HG03378 (cell line): ENCODE data around the gene NR5A1.

ENCODE experiments used
- ATAC-seq: cut with Tn5 transposase; IDR thresholded peaks from one replicate; pipeline ENCODE4 v1.9.1; 2021; ENCODE audit warnings: mild to moderate bottlenecking, moderate library complexity; ENCODE audit not compliant: unreplicated experiment

The NR5A1 gene

DNA sequence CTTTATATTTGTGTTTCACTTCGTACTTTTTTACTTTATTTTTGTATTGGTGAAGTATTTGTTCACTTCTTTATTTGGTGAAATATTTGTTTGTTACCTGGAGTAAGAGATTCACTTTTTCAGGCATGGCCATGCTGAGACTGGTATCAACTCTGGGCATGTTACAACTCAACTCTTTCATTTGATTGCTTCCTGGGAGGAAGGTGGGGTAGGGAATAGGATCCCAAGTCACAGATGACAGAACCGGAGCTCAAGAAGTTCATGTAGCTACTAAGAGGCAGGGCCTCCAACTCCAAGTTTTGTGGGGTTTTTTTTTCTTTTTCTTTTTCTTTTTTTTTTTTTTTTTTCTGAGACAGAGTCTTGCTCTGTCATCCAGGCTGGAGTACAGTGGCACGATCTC, 63.0 kb downstream of the NR5A1 start:
- ATAC-seq = no peak

- no peak for ATAC-seq
These were observed 63.6 kb downstream of the NR5A1 start for GRCh38 chr9:124443625-124444024.

GRCh38 chr9:124442826-124443225, 64.4 kb downstream of the NR5A1 start:
- no peak for ATAC-seq

GRCh38 chr9:124442379-124442778, 64.8 kb downstream of the NR5A1 start:
- no peak for ATAC-seq

DNA sequence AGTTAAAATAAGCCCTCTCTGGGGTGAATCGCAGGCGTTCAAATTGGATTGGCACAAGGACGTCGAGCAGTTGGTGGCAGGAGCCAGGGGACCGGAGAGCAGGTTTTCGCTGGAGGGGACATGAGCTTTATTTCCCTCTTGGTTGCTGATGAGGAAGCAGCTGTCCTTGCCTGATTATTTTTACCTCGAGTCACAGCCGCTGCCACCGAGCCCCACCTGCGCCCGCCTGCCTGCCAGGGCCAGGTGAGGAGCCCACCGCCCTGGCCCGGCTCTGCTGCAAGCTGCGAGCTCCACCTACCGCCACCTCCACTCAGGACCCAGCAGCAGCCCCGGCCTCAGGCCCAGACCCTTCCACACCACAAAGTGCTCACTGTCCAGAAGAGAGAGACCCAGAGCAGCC, 65.9 kb downstream of the NR5A1 start:
- no peak for ATAC-seq

DNA sequence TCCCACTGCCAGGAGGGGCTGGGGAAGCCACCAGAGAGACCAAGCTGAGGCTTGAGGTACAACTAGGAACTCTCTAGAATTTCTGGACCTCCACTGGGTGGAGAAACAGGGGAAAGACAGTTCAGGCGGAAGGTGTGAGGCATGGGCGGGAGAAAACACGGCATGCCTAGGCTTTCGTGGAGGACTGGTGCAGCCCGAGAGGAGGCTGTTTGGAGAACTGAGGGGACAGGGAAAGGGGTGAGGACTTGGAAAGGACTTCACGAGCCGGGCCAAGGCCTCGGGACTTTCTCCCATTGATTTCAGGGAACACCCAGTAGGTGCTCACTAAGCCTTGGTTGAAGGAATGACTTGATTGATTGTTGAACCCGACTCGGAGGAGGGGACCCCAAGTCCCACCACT, 66.4 kb downstream of the NR5A1 start:
- ATAC-seq = no peak

DNA sequence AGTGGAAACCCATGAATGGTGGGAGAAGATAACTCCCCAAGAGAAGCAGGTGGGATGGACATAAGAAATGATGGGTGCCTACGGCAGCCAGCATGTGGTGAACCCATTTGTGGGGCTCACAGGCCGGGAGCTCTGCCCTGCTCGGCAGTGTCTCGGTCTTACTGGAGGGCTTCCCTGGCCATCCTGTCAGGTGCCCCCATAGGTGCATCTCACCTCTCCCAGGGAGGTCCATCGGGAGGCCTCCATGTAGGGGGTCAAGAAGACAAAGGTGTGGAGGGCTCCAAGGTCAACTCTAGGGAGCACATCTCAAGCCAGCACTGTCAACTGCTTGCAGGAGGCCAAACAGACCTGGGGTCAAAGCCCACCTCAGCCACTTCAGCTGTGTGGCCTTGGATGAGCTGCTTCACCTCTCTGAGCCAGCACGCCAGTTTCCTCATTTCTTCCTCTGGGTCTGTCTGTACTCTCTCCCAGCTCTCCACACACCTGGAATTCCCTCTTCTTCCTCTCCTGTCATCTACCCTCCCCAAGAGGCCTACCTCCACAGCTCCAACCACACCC, 67.4 kb downstream of the NR5A1 start:
- no peak for ATAC-seq

- ATAC-seq = no peak
These were observed 68.1 kb downstream of the NR5A1 start for GRCh38 chr9:124439086-124439485.

DNA sequence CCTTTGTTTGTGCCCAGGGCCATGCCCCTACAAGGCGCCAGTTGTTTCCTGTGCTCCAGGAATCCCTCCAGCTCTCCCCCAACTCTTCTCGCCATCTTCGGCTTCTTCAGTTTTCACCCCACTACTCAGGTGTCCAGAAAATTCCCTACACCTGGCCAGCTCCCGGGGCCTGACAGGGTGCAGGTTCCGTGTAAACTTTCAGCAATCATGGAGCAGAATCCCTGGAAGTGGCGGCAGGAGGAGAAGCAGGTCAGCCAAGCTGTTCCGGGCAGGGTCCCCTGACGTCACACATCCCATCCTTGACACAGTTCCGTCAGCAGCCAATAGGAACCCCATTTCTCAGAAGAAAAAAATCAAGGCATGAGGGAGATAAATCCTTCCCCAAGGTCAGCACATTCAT, 69.1 kb downstream of the NR5A1 start:
- ATAC-seq = no peak

- no peak for ATAC-seq
These were observed 70.1 kb downstream of the NR5A1 start for GRCh38 chr9:124437086-124437485.

DNA sequence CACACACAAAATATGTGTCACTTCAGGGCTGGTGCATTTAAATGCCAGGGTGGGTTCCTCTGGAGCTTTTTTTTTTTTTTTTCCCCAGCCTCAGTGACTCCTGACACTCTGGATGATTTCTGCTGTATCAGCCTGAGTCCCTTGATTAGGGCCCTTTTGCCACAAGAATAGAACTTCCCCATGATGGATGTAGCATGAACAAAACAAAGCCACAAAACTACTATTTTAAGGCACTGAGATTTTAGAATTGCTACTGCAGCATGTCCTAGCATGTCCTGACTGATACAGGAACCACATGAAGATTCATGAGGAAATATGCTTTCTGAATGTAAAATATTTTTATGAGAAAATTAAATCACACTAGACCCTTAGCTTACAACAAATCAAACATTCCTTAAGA, 70.9 kb downstream of the NR5A1 start:
- no peak for ATAC-seq
